Stomach (tissue), 9 donors: ENCODE data around the gene TCP11X2. TPM values are rescaled to one million over a fixed set of nuclear protein-coding genes. Genes with fewer than 3 reads are reported as not detected.
"Not testable (repeated sequence)": the region's sequence is repeated elsewhere in the genome, so short reads cannot be mapped to it uniquely, and the experiment has no call there.

Source experiments
- DNase-seq, 2 donors: peaks; one replicate each; pipeline versions ENCODE4 v3.0.0 to v3.0.0-alpha.2; 2013 to 2019
- H3K27ac ChIP-seq, 5 donors: fragments of 200-600 bp in 4 of 5; sonication (generic) in 4 of 5; one replicate each; pipeline ENCODE4 v1.5.1; 2013 to 2019; ENCODE audit warnings: mild to moderate bottlenecking in 1 of 5, moderate library complexity in 1 of 5
- H3K27me3 ChIP-seq, 3 donors: fragments of 200-600 bp; sonication (generic); one replicate each; pipeline ENCODE4 v1.5.1; 2017 to 2019; ENCODE audit warnings: mixed run types in 1 of 3
- H3K36me3 ChIP-seq, 4 donors: fragments of 200-600 bp; sonication (generic); 1 replicate in 3 of 4; 2 replicates in 1 of 4; pipeline ENCODE4 v1.5.1; 2016 to 2019
- H3K4me1 ChIP-seq, 4 donors: fragments of 200-600 bp; sonication (generic); one replicate each; pipeline ENCODE4 v1.5.1; 2016 to 2019
- H3K4me3 ChIP-seq, 4 donors: fragments of 200-600 bp; sonication (generic) in 3 of 4; one replicate each; pipeline ENCODE4 v1.5.1; 2016 to 2019; ENCODE audit warnings: mild to moderate bottlenecking in 1 of 4
- H3K9me3 ChIP-seq, 4 donors: fragments of 200-600 bp; sonication (generic); one replicate each; pipeline ENCODE4 v1.5.1; 2016 to 2019
- CTCF ChIP-seq, 7 experiments: fragments of 450-650 bp in 4 of 7; fragments of 200-600 bp in 3 of 7; sonication (generic) in 3 of 7; IDR thresholded peaks; one replicate each; pipeline ENCODE4 v1.5.1; 2016 to 2019; ENCODE audit warnings: antibody characterized with exemption in 7 of 7, control low read depth in 2 of 7, mild to moderate bottlenecking in 1 of 7
- EP300 ChIP-seq: sonication (generic); formaldehyde crosslinking; IDR thresholded peaks from one replicate; pipeline ENCODE4 v1.6.1; 2017; ENCODE audit warnings: antibody characterized with exemption
- POLR2A ChIP-seq, 4 donors: fragments of 450-650 bp; IDR thresholded peaks; one replicate each; pipeline ENCODE4 v1.6.1; 2016; ENCODE audit warnings: antibody characterized with exemption in 4 of 4, control low read depth in 2 of 4, mild to moderate bottlenecking in 1 of 4, moderate library complexity in 1 of 4
- POLR2AphosphoS5 ChIP-seq, 3 donors: sonication (generic); formaldehyde crosslinking; IDR thresholded peaks; one replicate each; pipeline ENCODE4 v1.6.1; 2016; ENCODE audit warnings: antibody characterized with exemption in 3 of 3
- WGBS, 5 donors: extraction: QIAGEN DNeasy Blood & Tissue Kit in 3 of 5; methylation state at CpG; one replicate each; pipeline versions ENCODE4 v1.1.5 to v1.1.7; 2013 to 2018; 5-methylcytosine and 5-hydroxymethylcytosine counted together
- intact Hi-C: fragments of 100-400 bp; cut with DNase I; formaldehyde crosslinking; loops from one replicate; pipeline ENCODE4 v1.15.1; 2023; ENCODE audit warnings: low total_unique reads
- polyA plus RNA-seq, 3 donors: library from polyadenylated mRNA; stranded (reverse); fragments of 200-250 nt; gene quantifications; one replicate each; pipeline ENCODE4 v1.2.3, GENCODE V29; 2013
- total RNA-seq, 5 donors: library from RNA; depleted of rRNA; stranded (reverse); fragments of >200 nt; gene quantifications; one replicate each; pipeline versions ENCODE4 v1.1.0 to v1.2.3, GENCODE V29; 2014 to 2016
- donor health status: healthy with polysubstance abuse.
- donor health status: Bipolar disorder and iron deficiency.
- donor health status: healthy.

The TCP11X2 gene
- total and polyA plus RNA-seq, 8 donors: 0.18 TPM; not detected in 7

- TF ChIP-seq EP300 (no peak), POLR2AphosphoS5 (IDR thresholded peaks at IDR 0.05) (no peak), POLR2A (IDR thresholded peaks at IDR 0.05) (no peak), CTCF (IDR thresholded peaks at IDR 0.05) (no peak)
- Histone ChIP-seq H3K9me3 (peaks cover 0 to 17% (median 8%) of the 10 kb centered on the region in 4 donors), H3K36me3 (no peaks in the 10 kb centered on the region), H3K27me3 (peaks cover 0 to 3% (median 0%) of the 10 kb centered on the region in 3 donors), H3K27ac (no peak overlapping the region), H3K4me1 (no peaks in the 10 kb centered on the region), H3K4me3 (no peak overlapping the region)
- DNase-seq: no peak
- intact Hi-C loops: no loop called here
- 83 to 100% (median 88%) methylated on average over 2 of the region's 2 CpGs for WGBS, 5 donors
These were observed 27.1 kb upstream of the TCP11X2 start for GRCh38 chrX:102498732-102499131.

GRCh38 chrX:102491766-102492165, 20.2 kb upstream of the TCP11X2 start:
- no peak overlapping the region for H3K4me3 ChIP-seq
- intact Hi-C loops: no loop called here
- no peak for DNase-seq
- H3K36me3 ChIP-seq: no peaks in the 10 kb centered on the region
- no peak overlapping the region for H3K27ac ChIP-seq
- peaks cover 0 to 11% (median 5%) of the 10 kb centered on the region in 4 donors for H3K9me3 ChIP-seq
- H3K27me3 ChIP-seq: no peaks in the 10 kb centered on the region
- no peaks in the 10 kb centered on the region for H3K4me1 ChIP-seq
- no peak for TF ChIP-seq POLR2A (IDR thresholded peaks at IDR 0.05)
- no peak for TF ChIP-seq POLR2AphosphoS5 (IDR thresholded peaks at IDR 0.05)
- TF ChIP-seq EP300: no peak
- no peak for TF ChIP-seq CTCF (IDR thresholded peaks at IDR 0.05)

- H3K4me3 ChIP-seq, H3K27ac ChIP-seq, DNase-seq, intact Hi-C loops, H3K9me3 ChIP-seq, H3K4me1 ChIP-seq, H3K36me3 ChIP-seq, H3K27me3 ChIP-seq: not testable (repeated sequence)
- WGBS, 5 donors: 27 to 39% (median 34%) methylated on average over 2 to 4 of the region's 5 CpGs; no CpG with 5 or more reads in 1 of the 5 donors
These were observed 7.2 kb upstream of the TCP11X2 start for GRCh38 chrX:102478765-102479164.

GRCh38 chrX:102470215-102470614, 1.4 kb downstream of the TCP11X2 start:
- H3K9me3 ChIP-seq, H3K36me3 ChIP-seq, intact Hi-C loops, H3K4me1 ChIP-seq, H3K27me3 ChIP-seq, H3K4me3 ChIP-seq, DNase-seq, H3K27ac ChIP-seq: not testable (repeated sequence)
- WGBS, 5 donors: no CpG with 5 or more reads among the region's 3 CpGs

- no CpG with 5 or more reads among the region's 4 CpGs for WGBS, 5 donors
- H3K36me3 ChIP-seq, H3K27me3 ChIP-seq, DNase-seq, H3K9me3 ChIP-seq, H3K4me1 ChIP-seq, intact Hi-C loops, H3K27ac ChIP-seq, H3K4me3 ChIP-seq: not testable (repeated sequence)
These were observed 13.0 kb downstream of the TCP11X2 start for GRCh38 chrX:102458615-102459014.

- H3K9me3 ChIP-seq, H3K4me3 ChIP-seq, H3K36me3 ChIP-seq, DNase-seq, H3K4me1 ChIP-seq, intact Hi-C loops, H3K27ac ChIP-seq, H3K27me3 ChIP-seq: not testable (repeated sequence)
- no CpG with 5 or more reads among the region's 11 CpGs for WGBS, 5 donors
These were observed 31.7 kb downstream of the TCP11X2 start, which contains the start of gene NXF2B for GRCh38 chrX:102439908-102440307. Gene NXF2B, minus strand, starts transcription at chrX:102440008. Its CDS starts 59,972 bp downstream, at chrX:102380036.

- H3K27ac ChIP-seq, H3K9me3 ChIP-seq, H3K4me3 ChIP-seq, H3K4me1 ChIP-seq, intact Hi-C loops, H3K27me3 ChIP-seq, H3K36me3 ChIP-seq, DNase-seq: not testable (repeated sequence)
- WGBS, 5 donors: no CpG with 5 or more reads among the region's 4 CpGs
These were observed 57.1 kb downstream of the TCP11X2 start for GRCh38 chrX:102414493-102414892.

Other genes starting within 250 kb of the TCP11X2 start
- gene NXF2, start 224.6 kb downstream of the TCP11X2 start, total RNA-seq: not detected
- gene NXF2, start 224.6 kb downstream of the TCP11X2 start, polyA plus RNA-seq: not detected
- not detected for gene NXF2B, start 31.8 kb downstream of the TCP11X2 start, total RNA-seq
- gene NXF2B, start 31.8 kb downstream of the TCP11X2 start, polyA plus RNA-seq: not detected
- gene TMSB15A, start 44.9 kb upstream of the TCP11X2 start, total RNA-seq: 1 to 10 TPM in 1 of 5 donors, not detected in 4; 3.9 TPM
- 1 to 10 TPM in 1 of 3 donors, under 1 TPM in 1, not detected in 1; 0.45 to 3.5 TPM for gene TMSB15A, start 44.9 kb upstream of the TCP11X2 start, polyA plus RNA-seq
- 10 to 100 TPM in 1 of 5 donors, 1 to 10 TPM in 4; 2.2 to 37.1 (median 3.5) TPM for gene ARMCX5, start 127.7 kb upstream of the TCP11X2 start, total RNA-seq
- 1 to 10 TPM; 5.0 to 7.0 (median 5.1) TPM for gene ARMCX5, start 127.7 kb upstream of the TCP11X2 start, polyA plus RNA-seq
- gene GPRASP1, start 179.7 kb upstream of the TCP11X2 start, total RNA-seq: 10 to 100 TPM in 3 of 5 donors, 1 to 10 TPM in 2; 1.7 to 24.0 (median 10.3) TPM
- 1 to 10 TPM; 1.4 to 3.4 (median 2.4) TPM for gene GPRASP1, start 179.7 kb upstream of the TCP11X2 start, polyA plus RNA-seq
- 10 to 100 TPM in 1 of 5 donors, 1 to 10 TPM in 2, under 1 TPM in 1, not detected in 1; 0.58 to 32.1 (median 4.0) TPM for gene GPRASP2, start 240.6 kb upstream of the TCP11X2 start, total RNA-seq
- gene GPRASP2, start 240.6 kb upstream of the TCP11X2 start, polyA plus RNA-seq: 1 to 10 TPM; 1.9 to 2.7 (median 2.6) TPM
- gene GPRASP3, start 248.9 kb upstream of the TCP11X2 start, total RNA-seq: 1 to 10 TPM in 3 of 5 donors, under 1 TPM in 2; 0.45 to 7.3 (median 1.4) TPM
- under 1 TPM; 0.85 to 0.93 (median 0.92) TPM for gene GPRASP3, start 248.9 kb upstream of the TCP11X2 start, polyA plus RNA-seq